Measurements from ENCODE around the gene AURKA. TPM values are rescaled to one million over a fixed set of nuclear protein-coding genes. Genes with fewer than 3 reads are reported as not detected.

AURKA gene
- total RNA-seq, 1 donor from 2014 or later, result 9.4 TPM

DNA sequence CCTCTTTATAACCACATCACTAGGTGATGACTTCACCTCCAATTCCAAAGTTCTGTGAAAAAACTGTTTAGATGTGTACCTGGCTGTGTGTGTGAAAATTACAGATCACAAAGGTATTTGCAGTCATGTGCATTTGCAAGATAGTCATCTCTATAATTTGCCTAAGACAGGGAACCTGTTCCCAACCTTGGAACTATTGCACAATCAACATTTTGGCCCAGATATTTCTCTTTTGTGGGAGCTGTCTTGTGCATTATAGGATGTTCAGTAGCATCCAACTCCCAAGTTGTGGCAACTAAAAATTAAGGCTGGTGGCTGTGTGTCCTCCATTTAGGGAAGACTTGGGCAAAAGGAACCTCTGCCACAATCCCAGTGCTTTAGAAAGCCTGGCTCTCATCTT lies 67.2 kb downstream of the AURKA start:
- Histone ChIP-seq H3K9ac (ENCODE audit: low read depth in 1 of 3, low read length in 3 of 3) (no peak overlapping the region), H3K27ac (ENCODE audit: low read depth, low read length) (no peak overlapping the region), H3K4me1 (ENCODE audit: control insufficient read depth in 3 of 3, insufficient read depth in 3 of 3, low read length in 3 of 3) (no peaks in the 10 kb centered on the region), H3K9me3 (ENCODE audit: control insufficient read depth in 3 of 3, low read length in 3 of 3) (no peaks in the 10 kb centered on the region), H3K4me3 (ENCODE audit: low read length in 3 of 3) (no peak overlapping the region), H3K27me3 (ENCODE audit: control insufficient read depth in 3 of 3, insufficient read depth in 3 of 3, low read length in 3 of 3) (no peaks in the 10 kb centered on the region), H3K36me3 (ENCODE audit: control insufficient read depth in 3 of 3, insufficient read depth in 3 of 3, low read length in 3 of 3) (no peaks in the 10 kb centered on the region)

DNA sequence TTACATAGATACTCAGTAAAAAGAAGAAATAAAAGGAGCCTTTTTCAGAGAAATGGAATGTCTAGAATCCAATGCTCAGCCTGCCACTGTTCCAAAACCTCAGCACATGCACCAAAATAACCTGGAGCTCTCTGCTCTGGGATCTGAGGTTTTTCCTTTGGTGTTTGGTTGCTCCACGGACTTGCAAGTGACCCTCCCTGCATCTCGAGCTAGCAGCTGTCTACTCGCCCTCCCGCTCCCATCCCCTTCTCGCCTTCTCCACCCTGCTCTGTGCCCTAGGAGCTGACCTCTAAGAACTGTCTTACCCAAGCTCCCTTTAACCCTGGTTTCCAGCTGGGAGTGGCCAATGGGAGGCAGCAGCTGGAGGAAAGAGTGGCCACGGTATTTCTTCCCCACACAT lies 68.4 kb downstream of the AURKA start:
- Histone ChIP-seq H3K4me1 (ENCODE audit: control insufficient read depth in 3 of 3, insufficient read depth in 3 of 3, low read length in 3 of 3) (no peaks in the 10 kb centered on the region), H3K9me3 (ENCODE audit: control insufficient read depth in 3 of 3, low read length in 3 of 3) (no peaks in the 10 kb centered on the region), H3K27ac (ENCODE audit: low read depth, low read length) (no peak overlapping the region), H3K9ac (ENCODE audit: low read depth in 1 of 3, low read length in 3 of 3) (no peak overlapping the region), H3K27me3 (ENCODE audit: control insufficient read depth in 3 of 3, insufficient read depth in 3 of 3, low read length in 3 of 3) (no peaks in the 10 kb centered on the region), H3K36me3 (ENCODE audit: control insufficient read depth in 3 of 3, insufficient read depth in 3 of 3, low read length in 3 of 3) (no peaks in the 10 kb centered on the region), H3K4me3 (ENCODE audit: low read length in 3 of 3) (no peak overlapping the region)

GRCh38 chr20:56323206-56323605 lies 68.8 kb downstream of the AURKA start:
- no peaks in the 10 kb centered on the region for H3K27me3 ChIP-seq (ENCODE audit: control insufficient read depth in 3 of 3, insufficient read depth in 3 of 3, low read length in 3 of 3)

DNA sequence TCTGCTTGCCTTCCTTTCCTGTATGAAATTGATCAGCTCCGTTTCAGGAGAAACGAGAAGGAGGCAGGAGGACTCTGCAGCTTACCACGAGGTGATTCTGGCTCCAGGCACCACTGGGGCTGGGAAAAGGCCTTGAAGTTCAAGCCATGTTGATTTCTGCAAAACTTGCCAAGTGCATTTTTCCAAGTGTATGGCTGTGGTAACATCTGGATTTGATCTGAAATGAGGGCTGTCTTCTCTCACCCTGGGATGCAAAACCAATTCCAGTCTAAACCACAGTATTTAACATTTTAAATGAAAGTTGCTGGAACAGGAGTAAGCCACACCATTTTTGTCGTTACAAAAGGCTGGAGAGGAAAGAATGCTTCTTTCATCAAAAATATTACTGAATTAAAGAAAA lies 69.3 kb downstream of the AURKA start:
- Histone ChIP-seq H3K4me3 (ENCODE audit: low read length in 3 of 3) (no peak overlapping the region), H3K4me1 (ENCODE audit: control insufficient read depth in 3 of 3, insufficient read depth in 3 of 3, low read length in 3 of 3) (no peaks in the 10 kb centered on the region), H3K9ac (ENCODE audit: low read depth in 1 of 3, low read length in 3 of 3) (no peak overlapping the region), H3K27me3 (ENCODE audit: control insufficient read depth in 3 of 3, insufficient read depth in 3 of 3, low read length in 3 of 3) (no peaks in the 10 kb centered on the region), H3K27ac (ENCODE audit: low read depth, low read length) (no peak overlapping the region), H3K9me3 (ENCODE audit: control insufficient read depth in 3 of 3, low read length in 3 of 3) (no peaks in the 10 kb centered on the region), H3K36me3 (ENCODE audit: control insufficient read depth in 3 of 3, insufficient read depth in 3 of 3, low read length in 3 of 3) (no peaks in the 10 kb centered on the region)

More at GRCh38 chr20:56323206-56323605, 68.8 kb downstream of the AURKA start:
- Histone ChIP-seq H3K4me1 (ENCODE audit: control insufficient read depth in 3 of 3, insufficient read depth in 3 of 3, low read length in 3 of 3) (no peaks in the 10 kb centered on the region), H3K36me3 (ENCODE audit: control insufficient read depth in 3 of 3, insufficient read depth in 3 of 3, low read length in 3 of 3) (no peaks in the 10 kb centered on the region), H3K9ac (ENCODE audit: low read depth in 1 of 3, low read length in 3 of 3) (no peak overlapping the region), H3K27ac (ENCODE audit: low read depth, low read length) (no peak overlapping the region), H3K4me3 (ENCODE audit: low read length in 3 of 3) (no peak overlapping the region), H3K9me3 (ENCODE audit: control insufficient read depth in 3 of 3, low read length in 3 of 3) (no peaks in the 10 kb centered on the region)

Other genes starting within 250 kb of the AURKA start
- not detected for gene MC3R, start 143.5 kb downstream of the AURKA start, total RNA-seq
- 31.8 TPM for gene FAM210B, start 33.2 kb downstream of the AURKA start, total RNA-seq
- 20.9 TPM for gene CSTF1, start 430 bp upstream of the AURKA start, total RNA-seq
- 3.7 TPM for gene CASS4, start 20.0 kb upstream of the AURKA start, total RNA-seq
- gene RTF2, start 76.4 kb upstream of the AURKA start, total RNA-seq, result 68.4 TPM
- not detected for gene FAM209A, start 132.5 kb upstream of the AURKA start, total RNA-seq
- not detected for gene FAM209B, start 141.0 kb upstream of the AURKA start, total RNA-seq
- gene TFAP2C, start 237.1 kb upstream of the AURKA start, total RNA-seq, result not detected